ENCODE measurements around the gene EPG5.

DNA sequence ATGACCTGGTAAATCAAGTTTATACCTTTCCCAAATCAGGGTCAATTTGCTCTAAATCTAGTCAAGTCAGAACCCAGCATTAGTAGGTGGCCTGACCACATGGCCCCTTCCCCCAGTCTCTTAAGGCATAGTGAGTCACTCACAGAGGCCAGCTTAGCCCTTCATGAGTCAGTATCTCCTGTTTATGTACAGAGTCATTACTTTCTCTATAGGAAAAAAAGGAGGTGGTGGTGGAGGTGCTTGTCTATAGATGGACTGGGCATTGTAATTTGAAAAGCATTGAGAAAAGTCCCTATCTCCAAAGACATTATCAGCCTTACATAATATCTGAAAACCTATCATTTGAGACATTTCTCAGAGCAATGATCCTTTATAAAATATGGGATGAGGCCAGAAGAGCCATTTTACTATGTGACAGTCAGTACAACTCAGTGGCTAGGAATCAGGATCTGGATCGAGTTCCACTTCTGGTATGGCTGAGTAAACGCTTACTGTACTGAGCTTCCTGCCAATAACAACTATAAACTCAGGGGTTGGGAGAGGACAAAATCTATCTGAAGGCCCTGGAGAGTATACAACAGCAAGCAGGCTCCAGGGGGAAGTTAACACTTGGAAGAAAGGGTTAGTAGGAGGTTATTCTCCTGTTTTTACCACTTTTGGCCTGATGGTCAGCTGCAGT, 164.2 kb downstream of the EPG5 start:
- TF ChIP-seq EZH2 (IDR thresholded peaks at IDR 0.05; ENCODE audit: insufficient read depth, low read length) = no peak
- TF ChIP-seq, protein P1, sequence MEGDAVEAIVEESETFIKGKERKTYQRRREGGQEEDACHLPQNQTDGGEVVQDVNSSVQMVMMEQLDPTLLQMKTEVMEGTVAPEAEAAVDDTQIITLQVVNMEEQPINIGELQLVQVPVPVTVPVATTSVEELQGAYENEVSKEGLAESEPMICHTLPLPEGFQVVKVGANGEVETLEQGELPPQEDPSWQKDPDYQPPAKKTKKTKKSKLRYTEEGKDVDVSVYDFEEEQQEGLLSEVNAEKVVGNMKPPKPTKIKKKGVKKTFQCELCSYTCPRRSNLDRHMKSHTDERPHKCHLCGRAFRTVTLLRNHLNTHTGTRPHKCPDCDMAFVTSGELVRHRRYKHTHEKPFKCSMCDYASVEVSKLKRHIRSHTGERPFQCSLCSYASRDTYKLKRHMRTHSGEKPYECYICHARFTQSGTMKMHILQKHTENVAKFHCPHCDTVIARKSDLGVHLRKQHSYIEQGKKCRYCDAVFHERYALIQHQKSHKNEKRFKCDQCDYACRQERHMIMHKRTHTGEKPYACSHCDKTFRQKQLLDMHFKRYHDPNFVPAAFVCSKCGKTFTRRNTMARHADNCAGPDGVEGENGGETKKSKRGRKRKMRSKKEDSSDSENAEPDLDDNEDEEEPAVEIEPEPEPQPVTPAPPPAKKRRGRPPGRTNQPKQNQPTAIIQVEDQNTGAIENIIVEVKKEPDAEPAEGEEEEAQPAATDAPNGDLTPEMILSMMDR (IDR thresholded peaks at IDR 0.05; ENCODE audit: insufficient read depth, low read depth, low read length) = no peak
